Stomach (tissue), 9 donors: ENCODE measurements around the gene WFS1. TPM values are rescaled to one million over a fixed set of nuclear protein-coding genes. Genes with fewer than 3 reads are reported as not detected.

ENCODE experiments used
- DNase-seq, 2 donors: peaks; one replicate each; pipeline versions ENCODE4 v3.0.0 to v3.0.0-alpha.2; 2013 to 2019
- H3K27ac ChIP-seq, 5 donors: fragments of 200-600 bp in 4 of 5; sonication (generic) in 4 of 5; one replicate each; pipeline ENCODE4 v1.5.1; 2013 to 2019; ENCODE audit warnings: mild to moderate bottlenecking in 1 of 5, moderate library complexity in 1 of 5
- H3K27me3 ChIP-seq, 3 donors: fragments of 200-600 bp; sonication (generic); one replicate each; pipeline ENCODE4 v1.5.1; 2017 to 2019; ENCODE audit warnings: mixed run types in 1 of 3
- H3K36me3 ChIP-seq, 4 donors: fragments of 200-600 bp; sonication (generic); 1 replicate in 3 of 4; 2 replicates in 1 of 4; pipeline ENCODE4 v1.5.1; 2016 to 2019
- H3K4me1 ChIP-seq, 4 donors: fragments of 200-600 bp; sonication (generic); one replicate each; pipeline ENCODE4 v1.5.1; 2016 to 2019
- H3K4me3 ChIP-seq, 4 donors: fragments of 200-600 bp; sonication (generic) in 3 of 4; one replicate each; pipeline ENCODE4 v1.5.1; 2016 to 2019; ENCODE audit warnings: mild to moderate bottlenecking in 1 of 4
- H3K9me3 ChIP-seq, 4 donors: fragments of 200-600 bp; sonication (generic); one replicate each; pipeline ENCODE4 v1.5.1; 2016 to 2019
- CTCF ChIP-seq, 7 experiments: fragments of 450-650 bp in 4 of 7; fragments of 200-600 bp in 3 of 7; sonication (generic) in 3 of 7; IDR thresholded peaks; one replicate each; pipeline ENCODE4 v1.5.1; 2016 to 2019; ENCODE audit warnings: antibody characterized with exemption in 7 of 7, control low read depth in 2 of 7, mild to moderate bottlenecking in 1 of 7
- EP300 ChIP-seq: sonication (generic); formaldehyde crosslinking; IDR thresholded peaks from one replicate; pipeline ENCODE4 v1.6.1; 2017; ENCODE audit warnings: antibody characterized with exemption
- POLR2A ChIP-seq, 4 donors: fragments of 450-650 bp; IDR thresholded peaks; one replicate each; pipeline ENCODE4 v1.6.1; 2016; ENCODE audit warnings: antibody characterized with exemption in 4 of 4, control low read depth in 2 of 4, mild to moderate bottlenecking in 1 of 4, moderate library complexity in 1 of 4
- POLR2AphosphoS5 ChIP-seq, 3 donors: sonication (generic); formaldehyde crosslinking; IDR thresholded peaks; one replicate each; pipeline ENCODE4 v1.6.1; 2016; ENCODE audit warnings: antibody characterized with exemption in 3 of 3
- WGBS, 5 donors: extraction: QIAGEN DNeasy Blood & Tissue Kit in 3 of 5; methylation state at CpG; one replicate each; pipeline versions ENCODE4 v1.1.5 to v1.1.7; 2013 to 2018; 5-methylcytosine and 5-hydroxymethylcytosine counted together
- intact Hi-C: fragments of 100-400 bp; cut with DNase I; formaldehyde crosslinking; loops from one replicate; pipeline ENCODE4 v1.15.1; 2023; ENCODE audit warnings: low total_unique reads
- polyA plus RNA-seq, 3 donors: library from polyadenylated mRNA; stranded (reverse); fragments of 200-250 nt; gene quantifications; one replicate each; pipeline ENCODE4 v1.2.3, GENCODE V29; 2013
- total RNA-seq, 5 donors: library from RNA; depleted of rRNA; stranded (reverse); fragments of >200 nt; gene quantifications; one replicate each; pipeline versions ENCODE4 v1.1.0 to v1.2.3, GENCODE V29; 2014 to 2016
- donor health status: healthy with polysubstance abuse.
- donor health status: Bipolar disorder and iron deficiency.
- donor health status: healthy.

WFS1 gene
- total and polyA plus RNA-seq, 8 donors = 4.1 to 60.7 (median 15.1) TPM

GRCh38 chr4:6280365-6280996 lies 10.8 kb downstream of the WFS1 start:
- DNase-seq = no peak
- peaks cover 4 to 55% (median 49%) of the 10 kb centered on the region in 4 donors for H3K36me3 ChIP-seq
- WGBS, 5 donors = 75 to 92% (median 88%) methylated on average over 14 to 16 of the region's 16 CpGs
- peak overlapping the region in 3 of 5 donors; percentile 60 to 97 (median 65) for H3K27ac ChIP-seq
- TF ChIP-seq EP300 = no peak
- TF ChIP-seq POLR2AphosphoS5 (IDR thresholded peaks at IDR 0.05) = no peak
- TF ChIP-seq CTCF (IDR thresholded peaks at IDR 0.05) = no peak
- no peak for TF ChIP-seq POLR2A (IDR thresholded peaks at IDR 0.05)
- no peak overlapping the region for H3K4me3 ChIP-seq
- peaks cover 38 to 76% (median 64%) of the 10 kb centered on the region in 4 donors for H3K4me1 ChIP-seq
- H3K27me3 ChIP-seq = no peaks in the 10 kb centered on the region
- H3K9me3 ChIP-seq = no peaks in the 10 kb centered on the region
- intact Hi-C loops = no loop called here

DNA sequence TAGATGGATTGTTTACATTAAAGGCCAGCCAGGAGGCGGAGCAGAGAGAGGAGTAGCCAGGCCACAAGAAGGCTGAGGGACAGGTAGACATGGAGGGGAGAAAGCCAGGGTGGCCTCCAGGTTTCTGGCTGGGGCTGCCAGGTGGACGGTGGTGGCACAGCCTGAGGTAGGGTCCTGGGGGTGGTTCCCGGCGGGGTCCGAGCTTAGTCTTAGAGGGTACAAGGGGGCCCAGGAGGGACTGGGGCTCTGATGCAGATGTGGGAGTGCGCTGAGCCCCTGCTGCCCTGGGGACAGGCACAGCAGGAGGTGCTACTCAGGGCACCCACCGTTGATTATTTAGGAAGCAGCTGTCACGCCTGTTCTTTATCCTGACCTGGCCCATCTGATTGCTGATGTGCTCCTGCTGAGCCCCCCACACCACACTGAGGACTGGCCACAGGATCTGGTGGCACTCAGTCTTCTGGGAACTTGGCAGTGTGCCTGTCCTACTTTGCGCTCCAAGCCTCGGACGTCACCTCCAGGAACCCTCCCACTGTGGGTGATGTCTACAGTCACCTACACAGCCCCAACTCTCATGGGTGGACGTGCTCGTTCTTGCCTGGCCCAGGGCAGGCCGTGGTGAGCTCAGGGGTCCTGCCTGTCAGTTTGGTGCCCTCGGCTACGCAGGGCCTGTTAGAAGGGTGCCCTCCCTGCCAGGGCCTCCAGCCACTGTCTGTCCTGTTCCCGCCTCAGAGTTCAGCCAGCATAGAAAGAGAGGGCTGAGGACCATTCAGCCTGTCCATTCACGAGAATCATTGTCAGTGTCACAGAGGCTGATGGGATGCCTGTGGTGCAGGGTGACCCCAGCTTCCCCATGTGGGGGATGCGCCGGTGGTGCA lies 12.0 kb downstream of the WFS1 start:
- 76 to 83% (median 77%) methylated on average over 13 to 20 of the region's 20 CpGs for WGBS, 5 donors
- Histone ChIP-seq H3K27me3 (no peaks in the 10 kb centered on the region), H3K9me3 (no peaks in the 10 kb centered on the region), H3K36me3 (peaks cover 4 to 67% (median 54%) of the 10 kb centered on the region in 4 donors), H3K4me1 (peaks cover 28 to 64% (median 52%) of the 10 kb centered on the region in 4 donors), H3K27ac (peak overlapping the region in 4 of 5 donors; percentile 60 to 97 (median 64)), H3K4me3 (no peak overlapping the region)
- no peak for DNase-seq
- TF ChIP-seq CTCF (IDR thresholded peaks at IDR 0.05) = no peak
- peak in 1 of 3 donors; percentile 67 for TF ChIP-seq POLR2AphosphoS5 (IDR thresholded peaks at IDR 0.05)
- intact Hi-C loops = no loop called here

- peak in 1 of 2 donors; percentile 63 for DNase-seq
- no peaks in the 10 kb centered on the region for H3K9me3 ChIP-seq
- intact Hi-C loops = no loop called here
- H3K27me3 ChIP-seq = no peaks in the 10 kb centered on the region
- H3K36me3 ChIP-seq = peaks cover 6 to 73% (median 58%) of the 10 kb centered on the region in 4 donors
- no peak overlapping the region for H3K4me3 ChIP-seq
- TF ChIP-seq EP300 (no peak), POLR2AphosphoS5 (IDR thresholded peaks at IDR 0.05) (peak in 1 of 3 donors; percentile 24)
- WGBS, 5 donors = 34 to 67% (median 56%) methylated on average over 6 of the region's 6 CpGs
- H3K4me1 ChIP-seq = peaks cover 25 to 57% (median 46%) of the 10 kb centered on the region in 4 donors
- H3K27ac ChIP-seq = peak overlapping the region in 4 of 5 donors; percentile 60 to 97 (median 64)
Observed at GRCh38 chr4:6282314-6282771, 12.7 kb downstream of the WFS1 start.

DNA sequence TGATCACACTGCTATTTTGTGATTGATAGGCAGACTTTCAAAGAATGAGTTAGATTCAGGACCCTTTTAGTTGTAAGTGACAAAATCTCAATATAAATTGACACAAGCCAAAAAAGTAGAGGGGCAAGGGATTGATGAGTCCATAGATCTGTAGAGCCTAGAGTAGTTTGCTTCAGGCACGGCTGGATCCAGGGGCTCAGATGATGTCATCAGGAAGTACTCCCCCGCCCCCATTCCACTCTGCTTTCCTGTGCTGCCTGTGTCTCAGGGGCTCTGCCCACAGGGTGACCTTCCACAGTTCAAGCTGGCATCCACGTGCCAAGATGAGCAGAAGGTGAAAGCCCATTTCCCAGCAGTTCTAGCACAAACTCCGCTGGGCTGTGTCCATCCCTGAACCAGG lies 13.6 kb downstream of the WFS1 start:
- WGBS, 5 donors = 87 to 94% (median 88%) methylated on average over 4 of the region's 4 CpGs
- Histone ChIP-seq H3K27ac (peak overlapping the region in 3 of 5 donors; percentile 14 to 97 (median 65)), H3K36me3 (peaks cover 12 to 73% (median 60%) of the 10 kb centered on the region in 4 donors), H3K9me3 (no peaks in the 10 kb centered on the region), H3K27me3 (no peaks in the 10 kb centered on the region), H3K4me1 (peaks cover 15 to 48% (median 37%) of the 10 kb centered on the region in 4 donors), H3K4me3 (no peak overlapping the region)
- intact Hi-C loops = no loop called here
- TF ChIP-seq POLR2AphosphoS5 (IDR thresholded peaks at IDR 0.05) (no peak), POLR2A (IDR thresholded peaks at IDR 0.05) (no peak), CTCF (IDR thresholded peaks at IDR 0.05) (no peak), EP300 (no peak)
- DNase-seq = no peak
